Naive thymus-derived CD8-positive, alpha-beta T cell (primary cell): ENCODE results near the gene IGSF23. TPM values are rescaled to one million over a fixed set of nuclear protein-coding genes. Genes with fewer than 3 reads are reported as not detected.
A peak's percentile ranks its signal among the peaks of the same experiment; 100 is the strongest.
"Not testable (repeated sequence)": the region's sequence is repeated elsewhere in the genome, so short reads cannot be mapped to it uniquely, and the experiment has no call there.

Experiments
- ATAC-seq, 2 donors: fragments of 150-1000 bp; cut with Tn5 transposase in 1 of 2; sonication (Bioruptor Pico), chemical (Tn5 transposase) in 1 of 2; 1 replicate in 1 of 2; 2 replicates in 1 of 2; pipeline ENCODE4 v1.10.0; 2021; ENCODE audit warnings: mild to moderate bottlenecking in 2 of 2, moderate library complexity in 2 of 2
- POLR2A ChIA-PET: fragments of 350-600 bp; sonication (Branson Sonifier 250); formaldehyde crosslinking; loops from one replicate; lab custom pipeline; 2021; ENCODE audit warnings: antibody characterized with exemption; lab: Charles Lee
- DNase-seq, 10 donors: peaks; one replicate each; pipeline versions ENCODE4 v3.0.0 to v3.0.0-alpha.2; 2020 to 2022
- H3K27ac Mint-ChIP-seq, 10 donors: one replicate each; pipeline ENCODE4 v1.8.0; 2020 to 2022; ENCODE audit warnings: mild to moderate bottlenecking in 10 of 10, mixed read lengths in 10 of 10, moderate library complexity in 4 of 10, inconsistent platforms in 1 of 10
- H3K27me3 Mint-ChIP-seq, 5 donors: one replicate each; pipeline ENCODE4 v1.8.0; 2021 to 2022; ENCODE audit warnings: mixed read lengths in 5 of 5
- H3K36me3 Mint-ChIP-seq, 3 donors: one replicate each; pipeline ENCODE4 v1.8.0; 2020 to 2022; ENCODE audit warnings: mixed read lengths in 3 of 3, mild to moderate bottlenecking in 2 of 3, inconsistent platforms in 1 of 3
- H3K4me1 Mint-ChIP-seq, 4 donors: one replicate each; pipeline ENCODE4 v1.8.0; 2021 to 2022; ENCODE audit warnings: mixed read lengths in 4 of 4
- H3K4me3 Mint-ChIP-seq, 10 donors: one replicate each; pipeline ENCODE4 v1.8.0; 2020 to 2022; ENCODE audit warnings: mild to moderate bottlenecking in 10 of 10, mixed read lengths in 10 of 10, moderate library complexity in 6 of 10, inconsistent platforms in 1 of 10
- H3K9me3 Mint-ChIP-seq, 9 donors: one replicate each; pipeline ENCODE4 v1.8.0; 2020 to 2022; ENCODE audit warnings: mixed read lengths in 9 of 9, mild to moderate bottlenecking in 3 of 9, inconsistent platforms in 1 of 9, moderate library complexity in 1 of 9
- polyA plus RNA-seq, 3 donors: library from polyadenylated mRNA; unstranded; fragments of 300-500 nt; fragmentation: Illumina TruSeq; gene quantifications; one replicate each; pipeline ENCODE4 v1.2.3, GENCODE V29; 2021
- total RNA-seq, 8 experiments: library from RNA in 2 of 8; stranded (reverse) in 2 of 8; gene quantifications; one replicate each; pipeline ENCODE4 v1.2.3 and lab custom pipeline; 2021 to 2026

Gene IGSF23
- total and polyA plus RNA-seq, 5 experiments from 2014 or later: not detected

GRCh38 chr19:44666852-44667556, 53.6 kb downstream of the IGSF23 start:
- Mint-ChIP-seq H3K27ac (no peak overlapping the region), H3K36me3 (peaks cover 0 to 7% (median 0%) of the 10 kb centered on the region in 3 donors), H3K4me1 (no peaks in the 10 kb centered on the region), H3K4me3 (no peak overlapping the region), H3K9me3 (no peaks in the 10 kb centered on the region), H3K27me3 (peaks cover 0 to 1% (median 0%) of the 10 kb centered on the region in 5 donors)
- POLR2A ChIA-PET: no interaction called here
- no peak for ATAC-seq
- DNase-seq: no peak

GRCh38 chr19:44668985-44669764, 55.8 kb downstream of the IGSF23 start:
- no peaks in the 10 kb centered on the region for H3K9me3 Mint-ChIP-seq
- H3K36me3 Mint-ChIP-seq: no peaks in the 10 kb centered on the region
- DNase-seq (no peak), ATAC-seq (peak in 1 of 2 donors; percentile 23)
- peak overlapping the region in 1 of 10 donors; percentile 40 for H3K27ac Mint-ChIP-seq
- no peaks in the 10 kb centered on the region for H3K4me1 Mint-ChIP-seq
- peaks cover 0 to 2% (median 0%) of the 10 kb centered on the region in 5 donors for H3K27me3 Mint-ChIP-seq
- POLR2A ChIA-PET: no interaction called here
- no peak overlapping the region for H3K4me3 Mint-ChIP-seq

- H3K4me3 Mint-ChIP-seq, H3K36me3 Mint-ChIP-seq, H3K4me1 Mint-ChIP-seq, ATAC-seq, H3K27ac Mint-ChIP-seq, DNase-seq, POLR2A ChIA-PET, H3K27me3 Mint-ChIP-seq, H3K9me3 Mint-ChIP-seq: not testable (repeated sequence)
Observed at GRCh38 chr19:44670027-44670426, 56.7 kb downstream of the IGSF23 start.

- no peak within 1 kb of the TSS for H3K4me3 Mint-ChIP-seq
- H3K27ac Mint-ChIP-seq: no peak within 1 kb of the TSS
- no peak for ATAC-seq
- no peaks in the 10 kb centered on the region for H3K4me1 Mint-ChIP-seq
- DNase-seq: no peak
- no peaks in the 10 kb centered on the region for H3K36me3 Mint-ChIP-seq
- no peaks in the 10 kb centered on the region for H3K9me3 Mint-ChIP-seq
- peaks cover 0 to 3% (median 0%) of the 10 kb centered on the region in 5 donors for H3K27me3 Mint-ChIP-seq
- POLR2A ChIA-PET: no interaction called here
Observed at GRCh38 chr19:44671400-44671799, 58.0 kb downstream of the IGSF23 start, which contains the start of gene CEACAM19. Gene CEACAM19, plus strand, starts transcription at chr19:44671482. Its CDS starts 450 bp downstream, at chr19:44671932.

- ATAC-seq: no peak
- Mint-ChIP-seq H3K36me3 (no peaks in the 10 kb centered on the region), H3K4me3 (no peak overlapping the region), H3K9me3 (no peaks in the 10 kb centered on the region), H3K27ac (no peak overlapping the region), H3K4me1 (no peaks in the 10 kb centered on the region), H3K27me3 (peaks cover 0 to 3% (median 0%) of the 10 kb centered on the region in 5 donors)
- POLR2A ChIA-PET: no interaction called here
- no peak for DNase-seq
Observed at GRCh38 chr19:44672226-44672625, 58.9 kb downstream of the IGSF23 start.

GRCh38 chr19:44673510-44673909, 60.1 kb downstream of the IGSF23 start:
- Mint-ChIP-seq H3K4me1 (no peaks in the 10 kb centered on the region), H3K27me3 (peaks cover 0 to 3% (median 0%) of the 10 kb centered on the region in 5 donors), H3K9me3 (no peaks in the 10 kb centered on the region), H3K4me3 (no peak overlapping the region), H3K36me3 (no peaks in the 10 kb centered on the region), H3K27ac (no peak overlapping the region)
- POLR2A ChIA-PET: no interaction called here
- ATAC-seq: no peak
- DNase-seq: no peak

GRCh38 chr19:44675521-44675920, 62.2 kb downstream of the IGSF23 start:
- peaks cover 0 to 3% (median 0%) of the 10 kb centered on the region in 5 donors for H3K27me3 Mint-ChIP-seq
- no peaks in the 10 kb centered on the region for H3K4me1 Mint-ChIP-seq
- no peaks in the 10 kb centered on the region for H3K9me3 Mint-ChIP-seq
- H3K4me3 Mint-ChIP-seq: no peak overlapping the region
- DNase-seq (no peak), ATAC-seq (no peak)
- no peaks in the 10 kb centered on the region for H3K36me3 Mint-ChIP-seq
- no peak overlapping the region for H3K27ac Mint-ChIP-seq
- POLR2A ChIA-PET: interaction anchor here (0.7 kb wide), 1 partner anchor 830 kb away, joined by 4 read pairs; no protein-coding TSS in a partner anchor

GRCh38 chr19:44677019-44677811, 63.9 kb downstream of the IGSF23 start:
- POLR2A ChIA-PET: no interaction called here
- no peaks in the 10 kb centered on the region for H3K9me3 Mint-ChIP-seq
- ATAC-seq (no peak), DNase-seq (no peak)
- no peaks in the 10 kb centered on the region for H3K36me3 Mint-ChIP-seq
- peak overlapping the region in 1 of 10 donors; percentile 32 for H3K27ac Mint-ChIP-seq
- peaks cover 0 to 3% (median 0%) of the 10 kb centered on the region in 5 donors for H3K27me3 Mint-ChIP-seq
- no peaks in the 10 kb centered on the region for H3K4me1 Mint-ChIP-seq
- H3K4me3 Mint-ChIP-seq: no peak overlapping the region

GRCh38 chr19:44680536-44680935, 67.2 kb downstream of the IGSF23 start:
- no peaks in the 10 kb centered on the region for H3K9me3 Mint-ChIP-seq
- POLR2A ChIA-PET: no interaction called here

GRCh38 chr19:44681992-44682790, 68.8 kb downstream of the IGSF23 start:
- Mint-ChIP-seq H3K4me1 (peaks cover 12 to 23% (median 14%) of the 10 kb centered on the region in 4 donors), H3K27ac (peak overlapping the region in 1 of 10 donors; percentile 1), H3K36me3 (no peaks in the 10 kb centered on the region), H3K9me3 (no peaks in the 10 kb centered on the region), H3K27me3 (peaks cover 0 to 12% (median 0%) of the 10 kb centered on the region in 5 donors), H3K4me3 (no peak overlapping the region)
- POLR2A ChIA-PET: no interaction called here
- no peak for ATAC-seq
- DNase-seq: no peak

More at GRCh38 chr19:44680536-44680935, 67.2 kb downstream of the IGSF23 start:
- H3K27ac Mint-ChIP-seq: no peak overlapping the region
- H3K4me3 Mint-ChIP-seq: no peak overlapping the region
- H3K36me3 Mint-ChIP-seq: no peaks in the 10 kb centered on the region
- ATAC-seq (no peak), DNase-seq (no peak)
- peaks cover 12 to 16% (median 14%) of the 10 kb centered on the region in 4 donors for H3K4me1 Mint-ChIP-seq
- peaks cover 0 to 5% (median 0%) of the 10 kb centered on the region in 5 donors for H3K27me3 Mint-ChIP-seq

GRCh38 chr19:44682807-44683206, 69.4 kb downstream of the IGSF23 start:
- POLR2A ChIA-PET: no interaction called here
- DNase-seq: no peak

More at GRCh38 chr19:44682807-44683206, 69.4 kb downstream of the IGSF23 start:
- H3K27ac Mint-ChIP-seq: peak overlapping the region in 5 of 10 donors; percentile 1 to 80 (median 43)
- H3K36me3 Mint-ChIP-seq: no peaks in the 10 kb centered on the region
- no peak for ATAC-seq
- H3K4me3 Mint-ChIP-seq: no peak overlapping the region
- H3K9me3 Mint-ChIP-seq: no peaks in the 10 kb centered on the region
- peaks cover 12 to 27% (median 14%) of the 10 kb centered on the region in 4 donors for H3K4me1 Mint-ChIP-seq
- peaks cover 0 to 12% (median 1%) of the 10 kb centered on the region in 5 donors for H3K27me3 Mint-ChIP-seq
